HG02623 (cell line): ENCODE data around the gene WDTC1.

Experiments
- ATAC-seq: cut with Tn5 transposase; IDR thresholded peaks from one replicate; pipeline ENCODE4 v1.9.1; 2021; ENCODE audit warnings: moderate library complexity; ENCODE audit not compliant: unreplicated experiment

The WDTC1 gene

GRCh38 chr1:27300341-27301051 is 66.1 kb downstream of the WDTC1 start:
- no peak for ATAC-seq

GRCh38 chr1:27301052-27301422 is 66.6 kb downstream of the WDTC1 start:
- no peak for ATAC-seq

DNA sequence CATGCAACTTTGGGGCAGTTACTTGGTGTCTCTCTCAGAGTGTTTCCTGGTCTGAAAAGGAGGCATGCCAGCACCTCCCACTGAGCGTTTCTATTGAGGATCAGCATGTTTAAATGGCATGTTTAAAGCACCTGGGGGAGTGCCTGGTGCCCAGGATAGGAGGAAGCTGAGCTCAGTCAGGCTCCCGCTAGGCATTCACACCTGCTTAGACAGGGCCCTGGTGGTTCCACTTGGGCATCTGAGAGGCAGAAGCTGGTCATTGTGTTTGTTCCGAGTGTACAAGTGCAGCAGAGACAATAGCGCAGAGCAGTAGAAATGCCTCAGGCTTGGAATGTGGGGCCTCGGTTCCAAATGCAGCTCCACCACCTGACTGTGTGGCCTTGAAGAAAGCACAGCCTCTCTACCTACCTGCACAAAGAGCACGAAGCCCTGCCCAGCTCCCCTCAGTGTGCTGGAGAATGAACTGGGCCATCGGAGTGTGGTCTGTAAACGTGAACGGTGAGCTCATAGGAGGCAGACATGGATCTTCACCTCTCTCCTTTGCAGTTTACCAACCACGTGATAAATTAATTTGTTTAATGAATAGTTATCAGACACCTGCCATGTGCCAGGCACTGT is 67.3 kb downstream of the WDTC1 start:
- no peak for ATAC-seq

DNA sequence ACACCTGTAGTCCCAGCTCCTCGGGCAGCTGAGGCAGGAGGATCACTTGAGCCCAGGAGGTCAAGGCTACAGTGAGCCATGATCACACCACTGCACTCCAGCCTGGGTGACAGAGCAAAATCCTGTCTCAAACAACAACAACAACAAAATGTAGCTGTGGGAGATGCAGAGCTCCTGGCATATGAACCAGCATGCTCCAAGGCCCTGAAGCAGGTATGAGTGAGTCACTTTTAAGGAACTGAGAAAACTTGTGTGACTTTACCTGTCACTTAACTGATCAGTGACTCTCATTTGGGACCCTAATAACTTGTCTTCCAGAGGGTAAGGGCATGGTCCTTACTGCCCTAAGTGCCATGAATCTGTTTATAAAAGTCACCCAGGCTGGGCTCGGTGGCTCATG is 68.2 kb downstream of the WDTC1 start:
- ATAC-seq, result no peak

- ATAC-seq, result no peak
Measured at GRCh38 chr1:27303509-27303908, 69.1 kb downstream of the WDTC1 start.

GRCh38 chr1:27306071-27306470 is 71.6 kb downstream of the WDTC1 start:
- ATAC-seq, result no peak

DNA sequence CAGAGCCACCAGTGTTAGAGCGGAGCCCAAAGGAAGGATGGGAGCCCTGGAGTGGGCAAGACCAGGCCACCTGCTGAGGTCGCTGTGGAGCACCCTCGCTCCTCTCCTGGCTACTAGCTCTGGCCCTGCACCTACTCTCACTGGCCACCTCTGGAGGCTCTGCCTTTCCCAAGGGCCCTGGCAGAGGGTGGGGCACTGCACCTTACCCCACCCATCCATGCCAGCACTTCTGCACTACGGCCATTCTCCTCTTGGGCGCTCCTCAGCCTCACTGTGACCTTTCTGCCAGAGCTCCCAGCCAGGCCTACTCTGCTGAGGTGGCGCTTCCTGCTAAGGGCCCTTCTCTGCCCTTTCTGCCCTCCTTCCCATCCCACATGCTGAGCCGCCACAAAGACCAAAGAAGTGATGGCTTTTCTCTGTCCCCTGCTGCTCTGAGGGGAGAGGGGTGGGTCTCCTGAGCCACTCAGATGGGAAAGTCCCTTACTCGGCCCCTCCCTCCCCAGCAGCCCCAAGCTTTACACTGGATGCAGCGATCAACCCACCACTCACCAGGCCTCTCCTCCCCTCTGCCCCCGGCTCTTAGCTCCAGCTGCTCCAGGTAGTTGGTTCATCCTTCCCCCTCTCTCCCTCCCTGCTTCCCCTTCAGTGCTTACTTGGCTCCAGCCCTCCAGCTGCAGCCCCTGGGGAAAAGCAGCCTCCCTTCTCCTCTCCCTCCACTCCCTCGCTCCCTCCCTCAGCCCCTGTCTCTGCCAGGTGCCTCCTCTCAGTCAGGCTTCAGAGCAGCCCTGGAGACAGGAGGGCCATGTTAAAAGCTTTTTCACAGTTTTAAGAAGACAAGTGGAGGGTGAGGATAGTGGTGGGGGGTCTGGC is 72.7 kb downstream of the WDTC1 start:
- ATAC-seq, result no peak

DNA sequence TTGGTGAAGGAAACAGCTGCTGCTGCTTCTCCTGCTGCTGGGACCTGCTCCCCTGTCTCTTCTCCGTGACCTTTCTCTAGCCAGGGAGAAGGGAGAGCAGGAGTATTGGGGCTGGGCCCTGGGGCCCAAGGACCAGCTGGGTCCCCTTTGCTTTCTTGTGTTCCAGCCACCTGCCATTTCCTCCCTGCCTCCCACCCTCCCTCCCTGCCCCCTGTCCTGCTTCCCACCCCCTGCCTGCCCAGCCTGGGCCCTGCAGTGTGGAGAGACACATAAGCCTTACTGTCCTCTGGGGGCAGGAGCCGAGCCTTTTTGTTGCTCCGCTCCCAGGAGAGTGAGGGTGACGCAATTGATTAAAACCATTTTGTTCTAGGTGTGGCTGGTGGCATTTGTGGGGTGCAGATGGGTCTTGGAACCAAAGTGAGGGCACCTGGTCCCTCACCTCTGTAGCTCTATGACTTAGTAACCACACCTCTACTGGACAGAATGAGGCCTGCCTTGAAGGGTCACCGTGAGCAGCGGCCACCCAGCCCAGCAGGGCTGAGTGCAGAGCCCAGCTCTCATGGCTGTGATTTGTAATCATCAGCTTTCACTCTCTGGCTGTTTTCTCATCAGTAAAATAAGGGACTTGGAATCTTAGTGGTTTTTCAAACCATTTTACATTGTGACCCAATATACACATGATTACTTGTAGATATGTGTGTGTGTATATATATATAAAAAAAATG is 73.6 kb downstream of the WDTC1 start:
- no peak for ATAC-seq

GRCh38 chr1:27314169-27314568 is 79.7 kb downstream of the WDTC1 start:
- ATAC-seq, result no peak

GRCh38 chr1:27314737-27315136 is 80.3 kb downstream of the WDTC1 start:
- no peak for ATAC-seq

DNA sequence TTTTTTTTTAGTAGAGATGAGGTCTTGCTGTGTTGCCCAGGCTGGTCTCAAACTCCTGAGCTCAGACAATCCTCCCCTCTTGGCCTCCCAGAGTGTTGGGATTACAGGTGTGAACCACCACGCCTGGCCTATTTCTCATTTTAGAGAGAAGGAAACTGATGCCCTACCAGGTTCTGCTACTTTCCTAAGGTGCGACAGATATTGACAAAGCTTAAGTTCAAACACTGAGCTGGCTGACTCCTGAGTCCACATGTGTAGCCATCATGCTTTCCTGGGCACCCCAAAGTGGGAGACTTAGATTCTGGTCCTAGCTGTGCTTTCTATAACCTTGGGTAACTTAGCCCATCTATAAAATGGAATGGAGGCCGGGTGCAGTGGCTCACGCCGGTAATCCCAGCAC is 82.4 kb downstream of the WDTC1 start:
- ATAC-seq, result no peak

DNA sequence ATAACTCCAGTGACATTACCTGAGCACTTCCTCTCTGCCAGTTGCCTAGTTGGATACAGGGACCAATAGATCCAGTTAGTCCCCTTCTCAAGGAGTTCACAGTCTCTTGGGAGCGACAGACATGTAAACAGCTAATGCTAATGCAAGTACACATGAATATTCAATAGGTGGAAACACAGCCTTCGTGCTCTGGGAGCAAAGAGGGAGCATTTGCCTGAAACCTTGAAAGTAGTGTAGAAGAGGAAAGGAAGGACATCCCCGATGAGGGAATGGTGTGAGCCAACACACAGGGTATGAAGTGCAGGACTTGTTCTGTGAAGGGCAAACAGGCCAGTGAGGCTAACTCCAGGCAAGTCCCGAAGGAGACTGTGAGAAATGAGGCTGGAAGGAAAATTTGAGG is 83.7 kb downstream of the WDTC1 start:
- ATAC-seq, result no peak

- no peak for ATAC-seq
Measured at GRCh38 chr1:27318596-27318995, 84.2 kb downstream of the WDTC1 start.

- peak; percentile 91 for ATAC-seq
Measured at GRCh38 chr1:27321813-27322568, 87.6 kb downstream of the WDTC1 start, which contains the start of gene TMEM222. Gene TMEM222 (plus strand): TSS chr1:27322163. CDS start chr1:27322198, 35 bp downstream.

DNA sequence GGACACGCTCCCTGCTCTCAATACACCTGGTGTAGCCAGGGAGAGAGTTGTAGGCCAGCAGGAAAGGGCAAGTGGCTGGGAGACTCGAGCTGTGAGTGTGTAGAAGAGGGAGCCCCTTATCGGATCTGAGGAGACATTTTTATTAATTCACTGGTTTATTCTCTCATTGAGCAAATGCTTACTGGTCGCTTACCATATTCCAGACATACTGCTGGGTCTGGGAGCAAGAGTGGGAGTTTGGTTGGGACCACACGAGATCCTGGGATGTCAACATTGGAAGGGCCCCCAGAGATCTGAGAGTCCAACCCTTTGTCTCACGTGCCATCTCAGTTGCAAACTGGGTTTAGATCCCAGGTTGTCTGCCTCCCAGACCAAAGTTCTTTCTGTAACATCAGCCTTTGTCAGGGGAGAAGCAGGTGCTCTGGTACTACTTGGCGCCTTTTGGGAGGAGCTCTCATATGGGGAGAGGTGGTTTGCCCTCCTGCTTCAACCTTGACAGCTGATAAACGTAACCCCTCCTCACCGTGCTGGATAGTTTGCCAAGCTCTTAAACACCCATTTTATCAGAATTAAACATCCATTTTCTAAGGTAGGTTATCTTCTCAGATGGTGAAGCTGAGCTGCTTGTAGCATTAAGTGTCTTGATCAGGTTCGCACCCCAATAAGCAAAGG is 88.3 kb downstream of the WDTC1 start:
- ATAC-seq, result no peak

DNA sequence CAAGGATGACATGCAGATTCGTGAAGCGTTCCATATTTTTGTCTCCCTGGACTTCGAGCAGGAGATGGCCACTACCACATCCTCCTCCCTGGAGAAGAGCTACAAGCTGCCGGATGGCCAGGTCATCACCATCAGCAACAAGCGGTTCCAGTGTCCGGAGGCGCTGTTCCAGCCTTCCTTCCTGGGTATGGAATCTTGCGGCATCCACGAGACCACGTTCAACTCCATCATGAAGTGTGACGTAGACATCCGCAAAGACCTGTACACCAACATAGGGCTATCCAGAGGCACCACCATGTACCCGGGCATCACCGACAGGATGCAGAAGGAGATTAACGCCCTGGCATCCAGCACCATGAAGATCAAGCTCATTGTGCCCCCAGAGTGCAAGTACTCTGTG is 90.9 kb downstream of the WDTC1 start:
- no peak for ATAC-seq

DNA sequence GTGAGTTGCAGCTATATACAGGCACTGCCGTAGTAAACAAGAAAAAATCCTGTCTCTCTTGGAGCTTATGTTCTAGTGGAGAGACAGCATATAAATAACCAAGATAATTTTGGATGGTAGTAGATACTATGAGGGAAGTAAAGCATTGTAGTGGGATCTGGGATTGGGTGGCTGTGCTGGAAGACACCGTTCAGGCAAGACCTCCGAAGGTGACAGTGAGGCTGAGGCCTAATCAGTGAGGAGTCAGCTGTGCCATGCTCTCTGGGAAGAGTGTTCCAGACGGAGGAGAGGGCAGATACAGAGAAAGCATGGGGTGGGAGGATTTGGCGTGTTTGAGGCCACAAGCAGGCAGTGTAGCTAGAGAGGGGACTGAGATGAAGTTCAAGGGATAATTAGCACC is 93.5 kb downstream of the WDTC1 start:
- no peak for ATAC-seq

- no peak for ATAC-seq
Measured at GRCh38 chr1:27330786-27331185, 96.4 kb downstream of the WDTC1 start.

DNA sequence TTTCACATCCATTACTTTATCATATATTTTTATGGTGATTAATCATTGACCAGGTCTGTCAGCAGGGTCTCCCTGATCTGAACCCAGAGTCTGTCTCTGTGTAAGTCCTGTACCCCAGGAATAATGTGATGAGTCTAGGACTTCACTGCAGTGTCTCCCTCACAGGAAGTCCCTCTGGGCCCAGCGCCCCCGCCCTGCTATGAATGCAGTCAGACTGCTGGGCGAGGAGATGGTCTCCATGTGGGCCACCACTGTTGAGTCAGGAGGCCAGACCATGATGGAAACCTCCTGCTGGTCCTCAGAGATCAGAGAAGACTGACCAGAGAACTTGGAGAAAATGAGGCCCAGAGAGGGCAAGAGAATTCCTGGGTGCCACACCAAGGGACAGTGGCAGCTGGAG is 97.0 kb downstream of the WDTC1 start:
- no peak for ATAC-seq

GRCh38 chr1:27331922-27332321 is 97.5 kb downstream of the WDTC1 start:
- no peak for ATAC-seq
